Stimulated activated CD4-positive, alpha-beta T cell treated with anti-CD3 and anti-CD28 coated beads, TNF-alpha, amount 100 ng/mL, for 48 hours (primary cell): Measurements from ENCODE around the gene BHLHA15.

Source experiments
- DNase-seq, 3 donors: peaks; one replicate each; pipeline ENCODE4 v3.0.0-alpha.2; 2020; ENCODE audit warnings: low read depth in 3 of 3

Gene BHLHA15

DNA sequence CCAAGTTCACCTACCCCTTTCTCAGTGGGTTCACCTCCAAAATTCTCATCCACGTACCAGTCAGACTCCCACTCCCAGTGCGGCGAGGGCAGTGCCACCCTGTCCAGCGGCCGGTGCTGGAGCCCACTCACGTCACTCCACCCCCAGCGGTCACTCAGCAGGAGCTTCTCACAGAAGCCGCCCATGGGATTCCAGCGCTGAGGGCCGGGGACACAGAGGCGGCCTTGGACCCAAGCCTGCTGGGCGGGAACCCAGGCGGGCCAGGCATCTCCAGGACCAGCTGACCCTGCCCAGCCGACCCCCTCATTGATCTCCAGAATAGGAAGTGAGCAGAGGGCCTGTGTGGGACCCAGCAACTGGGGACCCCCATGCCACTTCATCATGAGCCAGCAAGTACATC, 33.6 kb downstream of the BHLHA15 start:
- no peak for DNase-seq

DNA sequence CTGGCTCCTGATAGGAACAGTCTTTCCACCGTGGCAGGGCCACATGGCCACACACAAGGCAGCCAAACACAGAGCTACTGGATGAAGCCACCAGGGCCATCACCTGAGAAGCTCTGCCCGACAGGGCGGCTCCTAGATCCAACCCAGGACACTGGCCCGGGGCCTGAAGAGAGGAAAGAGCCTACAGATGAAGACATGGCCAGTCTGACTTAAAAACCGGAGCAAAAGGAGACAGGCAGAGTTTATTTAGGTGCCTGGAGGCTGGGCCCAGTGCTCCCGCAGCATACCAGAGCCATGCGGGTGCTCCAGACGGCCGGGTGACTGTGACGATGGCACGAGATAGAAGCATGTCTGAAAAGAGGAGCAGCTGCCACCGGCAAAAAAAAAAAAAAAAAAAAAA, 36.9 kb downstream of the BHLHA15 start:
- DNase-seq = no peak

DNA sequence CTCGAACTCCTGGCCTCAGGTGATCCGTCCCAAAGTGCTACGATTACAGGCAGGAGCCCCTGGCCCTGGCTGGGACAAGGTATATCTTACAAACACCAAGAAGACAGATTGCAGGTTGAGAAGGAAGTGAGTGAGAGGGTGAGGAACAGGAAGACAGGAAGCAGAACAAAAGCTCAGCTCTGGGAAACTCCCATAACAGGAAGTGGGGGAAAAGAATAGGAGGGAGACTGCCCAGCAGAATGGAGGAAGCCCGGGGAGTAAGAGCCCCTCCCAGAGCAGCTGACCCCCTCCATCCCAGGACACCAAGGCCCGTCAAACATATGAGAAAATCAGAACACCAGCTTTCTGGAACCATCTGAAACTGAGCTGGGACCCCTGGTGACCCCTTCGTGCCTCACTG, 37.9 kb downstream of the BHLHA15 start:
- no peak for DNase-seq

DNA sequence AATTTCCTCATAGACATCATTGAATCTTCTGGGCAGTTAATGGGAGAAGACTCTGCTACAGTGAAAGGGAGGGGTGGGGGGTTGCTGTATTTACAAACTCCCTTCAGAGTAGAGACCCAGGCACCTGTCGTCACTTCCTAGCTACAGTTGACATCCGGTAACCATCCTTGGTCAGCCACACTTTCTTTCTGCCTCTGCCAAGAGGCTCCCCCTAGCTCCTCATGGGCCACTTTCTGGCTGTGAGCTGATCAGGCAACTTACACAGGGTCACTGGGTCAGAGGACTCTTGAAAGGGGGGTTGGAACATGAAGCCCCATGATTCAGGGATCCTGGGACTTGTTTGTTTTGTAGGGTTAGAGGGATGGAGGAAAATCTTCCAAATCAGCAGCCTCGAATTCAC, 39.5 kb downstream of the BHLHA15 start:
- DNase-seq = peak in 1 of 3 donors; percentile 28

DNA sequence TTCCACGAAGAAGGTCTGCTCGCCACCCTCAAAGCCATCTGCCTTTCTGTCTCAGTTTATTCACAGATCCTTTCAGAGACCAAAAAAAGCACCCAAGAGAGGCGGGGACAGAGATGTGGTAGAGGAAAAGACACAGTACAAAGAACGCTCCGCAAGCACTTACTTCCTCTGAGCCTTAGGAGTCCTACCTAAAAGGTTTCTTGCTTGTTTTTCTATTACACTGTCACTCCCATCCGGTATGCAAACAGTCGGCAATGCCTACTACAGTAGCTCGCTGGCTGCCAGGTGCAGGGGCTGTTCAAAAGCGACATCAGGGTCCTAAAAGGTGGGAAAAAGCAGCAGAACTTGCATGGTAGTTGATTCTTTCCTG, 40.0 kb downstream of the BHLHA15 start:
- no peak for DNase-seq

DNA sequence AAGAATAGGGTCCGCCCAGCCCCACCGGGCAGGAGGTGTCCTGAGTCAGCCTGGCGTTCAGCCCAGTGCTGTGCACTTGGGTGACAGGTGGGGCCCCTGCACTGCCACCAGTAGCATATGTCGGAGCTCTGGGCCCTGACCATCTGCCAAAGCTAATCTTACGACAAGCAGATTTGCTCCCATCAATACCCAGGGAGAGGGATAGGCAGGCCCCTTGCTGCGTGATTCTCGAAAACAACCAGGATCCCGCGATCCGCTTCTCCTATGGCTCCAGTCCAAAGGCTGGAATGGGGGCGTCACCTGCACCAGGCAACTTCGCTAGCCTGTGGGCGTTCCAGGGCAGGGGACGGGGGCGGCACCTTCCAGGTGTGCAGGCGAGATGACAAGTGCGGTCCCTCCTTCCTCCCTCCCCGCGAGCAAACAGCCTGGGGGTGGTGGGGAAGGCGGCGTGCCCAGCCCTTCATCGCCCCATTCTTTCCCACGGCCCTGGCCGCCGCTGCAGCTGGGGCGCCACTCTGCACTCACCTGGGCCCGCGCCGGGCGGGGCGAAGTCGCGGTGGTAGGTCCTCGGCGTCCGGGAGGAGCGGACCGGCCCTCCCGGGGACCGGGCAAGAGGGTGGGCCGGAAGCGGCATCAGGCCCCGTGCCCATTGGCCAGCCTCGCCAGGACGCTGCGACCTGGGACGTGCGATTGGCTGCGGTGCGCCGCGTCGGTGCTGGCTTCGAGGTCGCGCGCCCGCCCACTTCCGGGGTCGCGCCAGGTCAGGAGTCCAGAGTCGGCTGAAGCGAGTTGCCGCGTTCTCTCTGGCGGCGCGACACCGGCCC, 40.6 kb downstream of the BHLHA15 start, which contains the start of gene TECPR1:
Gene TECPR1 (minus strand): TSS at position 632 of the 824 bp plus-strand sequence. CDS start 6,086 bp downstream, outside the sequence.
- peak; percentile 67 to 86 (median 74) for DNase-seq

DNA sequence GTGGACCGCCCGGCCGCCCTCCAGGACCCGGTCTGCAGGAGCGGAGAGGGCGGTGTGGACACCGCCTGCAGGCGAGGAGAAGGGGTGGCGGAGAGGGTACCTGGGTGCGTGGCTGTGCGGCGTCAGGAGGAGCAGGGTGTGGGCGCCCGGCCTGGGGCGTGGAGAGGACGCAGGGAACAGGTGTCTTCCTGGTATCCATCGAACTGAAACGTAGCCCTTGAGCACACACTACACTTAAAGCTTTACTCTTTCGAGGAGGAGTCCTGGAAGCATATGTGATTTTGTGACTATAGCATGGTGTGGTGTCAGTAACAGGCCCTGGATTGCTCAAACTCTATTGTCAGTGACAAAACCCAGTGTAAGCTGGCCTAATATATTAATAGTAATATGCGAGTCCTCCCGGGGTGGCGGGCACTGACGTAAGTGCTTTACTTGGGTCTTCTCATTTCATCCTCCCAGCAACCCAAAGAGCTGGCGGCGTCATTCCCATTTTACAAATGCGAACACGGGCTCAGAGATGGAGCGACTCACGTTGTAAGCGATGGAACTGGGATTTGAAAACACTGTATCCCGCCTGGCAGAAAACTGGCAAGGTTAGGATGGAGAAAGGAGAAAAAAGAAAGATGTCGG, 41.3 kb downstream of the BHLHA15 start:
- no peak for DNase-seq

DNA sequence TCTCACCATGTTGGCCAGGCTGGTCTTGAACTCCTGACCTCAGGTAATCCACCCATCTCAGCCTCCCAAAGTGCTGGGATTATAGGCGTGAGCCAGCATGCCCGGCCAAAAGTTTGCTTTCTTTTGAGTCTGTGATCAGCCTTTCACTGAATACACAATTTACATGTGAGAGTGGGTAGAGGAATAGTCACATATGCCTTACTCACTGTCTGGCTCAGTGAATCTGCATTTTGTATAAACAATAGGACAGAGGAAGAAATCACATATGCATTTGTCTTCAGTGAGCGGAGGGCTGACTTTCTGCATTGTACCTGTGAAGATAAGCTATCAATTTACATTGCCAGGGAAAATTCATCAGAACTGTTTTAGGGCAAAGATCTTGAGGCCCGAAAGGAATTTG, 43.3 kb downstream of the BHLHA15 start:
- no peak for DNase-seq

DNA sequence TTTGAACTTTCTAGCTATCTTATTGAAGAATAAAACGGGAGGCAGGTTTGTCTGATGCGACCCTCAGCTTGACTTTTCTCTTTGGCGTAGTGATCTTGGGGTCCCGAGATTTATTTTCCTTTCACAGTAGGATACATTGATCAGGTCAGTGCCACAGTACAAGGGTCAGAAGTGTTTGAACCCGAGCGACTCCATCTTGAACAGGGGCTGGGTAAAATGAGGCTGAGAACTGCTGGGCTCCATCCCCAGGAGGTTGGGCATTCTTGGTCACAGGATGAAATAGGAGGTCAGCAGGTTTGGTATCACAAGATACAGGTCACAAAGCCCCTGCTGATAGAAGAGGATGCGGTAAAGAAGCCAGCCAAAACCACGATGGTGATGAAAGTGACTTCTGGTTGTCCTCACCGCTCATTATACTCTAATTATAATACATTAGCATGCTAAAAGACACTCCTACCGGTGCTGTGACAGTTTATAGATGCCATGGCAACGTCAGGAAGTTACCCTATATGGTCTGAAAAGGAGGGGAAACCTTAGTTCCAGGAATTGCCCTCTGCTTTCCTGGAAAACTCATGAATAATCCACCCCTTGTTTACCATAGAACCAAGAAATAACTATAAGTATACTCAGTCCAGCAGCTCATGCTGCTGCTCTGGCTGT, 43.8 kb downstream of the BHLHA15 start:
- DNase-seq = no peak

DNA sequence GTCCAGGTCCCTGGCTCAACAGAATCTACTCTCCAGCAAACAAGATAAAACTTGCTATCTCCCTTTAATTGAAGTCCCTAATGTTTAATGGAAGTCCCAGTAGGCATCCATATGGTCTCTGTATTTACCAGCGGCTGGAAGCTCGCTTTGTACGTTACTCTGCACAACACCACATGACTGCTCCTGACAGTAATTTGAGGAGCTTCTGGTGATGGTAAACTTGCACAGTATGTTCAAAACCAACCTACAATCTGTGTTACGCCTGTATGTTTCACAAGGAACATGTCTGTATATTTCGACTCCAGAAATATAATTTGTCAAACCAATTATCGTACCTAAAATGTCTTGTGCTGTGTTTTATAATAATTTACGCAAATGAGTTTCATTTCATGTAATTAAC, 45.2 kb downstream of the BHLHA15 start:
- DNase-seq = no peak

DNA sequence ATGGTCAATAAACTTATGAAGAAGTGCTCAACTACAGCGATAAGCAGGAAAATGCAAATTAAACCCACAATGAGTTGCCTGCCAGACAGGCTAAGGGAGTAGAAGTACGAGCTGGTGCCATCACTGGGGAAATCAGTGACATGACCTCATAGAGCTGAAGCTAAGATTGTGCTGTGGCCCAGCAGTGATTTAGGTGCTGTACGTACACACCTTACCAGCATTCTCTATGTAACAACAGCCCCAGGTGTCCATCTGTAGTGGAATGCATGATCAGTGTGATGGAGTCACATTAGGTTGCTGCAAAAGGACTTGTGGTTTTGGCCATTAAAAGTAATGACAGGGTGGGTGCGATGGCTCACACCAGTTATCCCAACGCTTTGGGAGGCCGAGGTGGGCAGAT, 46.5 kb downstream of the BHLHA15 start:
- no peak for DNase-seq
